ENCODE measurements around the gene DCHS2.

DCHS2 gene

GRCh38 chr4:154421618-154422017 lies 70.0 kb downstream of the DCHS2 start:
- H3K4me3 ChIP-seq (ENCODE audit: low read depth, low read length) = no peak overlapping the region
- peak; percentile 38 for DNase-seq (ENCODE audit: low read depth)
- TF ChIP-seq, protein P1, sequence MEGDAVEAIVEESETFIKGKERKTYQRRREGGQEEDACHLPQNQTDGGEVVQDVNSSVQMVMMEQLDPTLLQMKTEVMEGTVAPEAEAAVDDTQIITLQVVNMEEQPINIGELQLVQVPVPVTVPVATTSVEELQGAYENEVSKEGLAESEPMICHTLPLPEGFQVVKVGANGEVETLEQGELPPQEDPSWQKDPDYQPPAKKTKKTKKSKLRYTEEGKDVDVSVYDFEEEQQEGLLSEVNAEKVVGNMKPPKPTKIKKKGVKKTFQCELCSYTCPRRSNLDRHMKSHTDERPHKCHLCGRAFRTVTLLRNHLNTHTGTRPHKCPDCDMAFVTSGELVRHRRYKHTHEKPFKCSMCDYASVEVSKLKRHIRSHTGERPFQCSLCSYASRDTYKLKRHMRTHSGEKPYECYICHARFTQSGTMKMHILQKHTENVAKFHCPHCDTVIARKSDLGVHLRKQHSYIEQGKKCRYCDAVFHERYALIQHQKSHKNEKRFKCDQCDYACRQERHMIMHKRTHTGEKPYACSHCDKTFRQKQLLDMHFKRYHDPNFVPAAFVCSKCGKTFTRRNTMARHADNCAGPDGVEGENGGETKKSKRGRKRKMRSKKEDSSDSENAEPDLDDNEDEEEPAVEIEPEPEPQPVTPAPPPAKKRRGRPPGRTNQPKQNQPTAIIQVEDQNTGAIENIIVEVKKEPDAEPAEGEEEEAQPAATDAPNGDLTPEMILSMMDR (IDR thresholded peaks at IDR 0.05; ENCODE audit: insufficient read depth, low read depth, low read length, missing control alignments) = no peak

- no peak for DNase-seq (ENCODE audit: low read depth)
- H3K4me3 ChIP-seq (ENCODE audit: low read depth, low read length) = peak overlapping the region; percentile 54
- TF ChIP-seq, protein P1 (IDR thresholded peaks at IDR 0.05; ENCODE audit: insufficient read depth, low read depth, low read length, missing control alignments) = no peak
Observed at GRCh38 chr4:154417373-154417673, 74.3 kb downstream of the DCHS2 start.

DNA sequence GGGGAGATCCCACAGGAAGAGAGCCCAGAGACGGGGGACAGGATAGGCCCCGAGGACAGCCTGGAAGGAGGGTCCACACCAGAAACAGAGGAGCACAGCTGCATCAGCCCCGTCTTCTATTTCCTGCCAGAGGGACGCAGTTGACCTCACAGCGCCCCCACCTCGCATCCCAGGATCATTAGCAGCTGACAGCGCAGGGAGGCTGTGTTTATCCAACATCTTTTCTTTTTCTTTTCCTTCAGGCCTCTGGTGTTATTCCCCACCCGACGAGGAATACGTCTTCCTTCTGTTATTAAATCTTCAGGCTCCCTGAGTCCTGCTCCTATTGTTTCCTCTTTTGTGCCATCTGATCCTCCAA lies 75.4 kb downstream of the DCHS2 start:
- DNase-seq (ENCODE audit: low read depth) = peak; percentile 21
- TF ChIP-seq, protein P1 (IDR thresholded peaks at IDR 0.05; ENCODE audit: insufficient read depth, low read depth, low read length, missing control alignments) = no peak
- peak overlapping the region; percentile 54 for H3K4me3 ChIP-seq (ENCODE audit: low read depth, low read length)

DNA sequence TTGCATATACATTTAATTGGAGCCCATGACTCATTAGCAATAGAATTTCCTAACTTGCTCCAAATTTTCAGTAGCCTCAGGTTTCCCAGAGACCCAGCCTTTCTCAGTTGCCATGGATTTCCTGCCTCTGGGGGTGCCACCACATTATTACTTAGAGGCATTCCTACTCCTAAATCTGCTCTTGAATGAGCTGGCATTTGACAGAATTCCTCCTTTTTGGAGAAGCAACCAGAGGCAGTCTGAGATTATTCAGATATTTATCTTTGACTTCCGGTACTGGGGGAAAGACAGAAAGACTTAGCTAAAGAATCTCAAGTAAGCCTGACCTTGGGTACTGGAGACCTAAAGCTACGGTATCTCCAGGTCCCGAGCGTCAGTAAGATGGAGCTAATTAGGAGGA lies 76.3 kb downstream of the DCHS2 start:
- TF ChIP-seq, protein P1 (IDR thresholded peaks at IDR 0.05; ENCODE audit: insufficient read depth, low read depth, low read length, missing control alignments) = no peak
- DNase-seq (ENCODE audit: low read depth) = no peak
- H3K4me3 ChIP-seq (ENCODE audit: low read depth, low read length) = no peak overlapping the region

DNA sequence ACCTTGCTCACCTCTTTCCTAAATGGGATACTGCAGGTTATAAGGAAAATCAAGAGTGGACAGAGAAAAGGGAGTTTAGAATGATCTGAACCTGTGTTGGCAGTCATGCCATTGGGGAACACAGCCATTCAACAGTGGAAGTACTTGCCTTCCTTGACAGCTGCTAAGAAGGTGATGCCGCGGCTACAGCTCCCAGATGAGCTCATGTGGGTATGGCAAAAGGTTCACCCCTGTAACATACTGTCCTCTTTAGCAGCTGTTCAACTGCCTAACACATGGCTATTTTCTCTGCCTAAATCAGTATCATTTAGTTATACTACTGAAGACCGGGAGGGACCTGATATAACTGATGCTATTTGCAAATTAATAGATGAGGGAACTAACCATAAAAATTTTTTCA lies 76.8 kb downstream of the DCHS2 start:
- TF ChIP-seq, protein P1 (IDR thresholded peaks at IDR 0.05; ENCODE audit: insufficient read depth, low read depth, low read length, missing control alignments) = no peak
- no peak for DNase-seq (ENCODE audit: low read depth)
- no peak overlapping the region for H3K4me3 ChIP-seq (ENCODE audit: low read depth, low read length)

GRCh38 chr4:154414371-154414770 lies 77.2 kb downstream of the DCHS2 start:
- TF ChIP-seq, protein P1 (IDR thresholded peaks at IDR 0.05; ENCODE audit: insufficient read depth, low read depth, low read length, missing control alignments) = no peak
- no peak overlapping the region for H3K4me3 ChIP-seq (ENCODE audit: low read depth, low read length)
- no peak for DNase-seq (ENCODE audit: low read depth)

DNA sequence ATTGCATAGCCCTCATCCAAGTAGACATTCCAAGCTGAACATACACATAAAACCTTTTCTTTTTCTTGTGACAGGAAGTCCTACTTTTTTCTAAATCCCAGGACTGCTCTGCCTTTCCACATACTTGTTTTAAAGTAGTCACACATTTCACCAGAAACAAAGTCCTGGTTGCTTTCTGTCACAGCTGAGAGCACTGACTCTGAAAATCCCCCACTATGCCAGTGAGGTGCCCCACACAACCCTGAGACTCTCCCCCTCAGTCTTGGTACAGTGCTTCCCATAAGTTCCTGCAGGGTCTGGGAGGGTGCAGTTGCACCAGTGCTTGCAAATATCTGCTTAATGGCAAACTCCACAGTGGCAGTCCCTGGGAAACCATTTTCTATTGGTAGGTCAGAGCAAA lies 84.2 kb downstream of the DCHS2 start:
- DNase-seq (ENCODE audit: low read depth) = no peak
- TF ChIP-seq, protein P1 (IDR thresholded peaks at IDR 0.05; ENCODE audit: insufficient read depth, low read depth, low read length, missing control alignments) = no peak
- no peak overlapping the region for H3K4me3 ChIP-seq (ENCODE audit: low read depth, low read length)
